Coronary artery (tissue), 2 donors: ENCODE results near the gene COL18A1.

Source experiments
- DNase-seq: peaks from one replicate; pipeline ENCODE4 v3.0.0-alpha.2; 2017; ENCODE audit warnings: low spot score
- H3K27ac ChIP-seq, 2 donors: fragments of 200-600 bp; sonication (generic); one replicate each; pipeline ENCODE4 v1.5.1; 2016 to 2019
- H3K4me3 ChIP-seq: fragments of 200-600 bp; sonication (generic); 2 replicates; pipeline ENCODE4 v1.5.1; 2016; ENCODE audit warnings: mild to moderate bottlenecking, moderate library complexity
- TF ChIP-seq, protein P1 (sequence below): fragments of 200-600 bp; sonication (generic); IDR thresholded peaks from one replicate; pipeline ENCODE4 v1.5.1; 2019; ENCODE audit warnings: antibody characterized with exemption

COL18A1 gene

DNA sequence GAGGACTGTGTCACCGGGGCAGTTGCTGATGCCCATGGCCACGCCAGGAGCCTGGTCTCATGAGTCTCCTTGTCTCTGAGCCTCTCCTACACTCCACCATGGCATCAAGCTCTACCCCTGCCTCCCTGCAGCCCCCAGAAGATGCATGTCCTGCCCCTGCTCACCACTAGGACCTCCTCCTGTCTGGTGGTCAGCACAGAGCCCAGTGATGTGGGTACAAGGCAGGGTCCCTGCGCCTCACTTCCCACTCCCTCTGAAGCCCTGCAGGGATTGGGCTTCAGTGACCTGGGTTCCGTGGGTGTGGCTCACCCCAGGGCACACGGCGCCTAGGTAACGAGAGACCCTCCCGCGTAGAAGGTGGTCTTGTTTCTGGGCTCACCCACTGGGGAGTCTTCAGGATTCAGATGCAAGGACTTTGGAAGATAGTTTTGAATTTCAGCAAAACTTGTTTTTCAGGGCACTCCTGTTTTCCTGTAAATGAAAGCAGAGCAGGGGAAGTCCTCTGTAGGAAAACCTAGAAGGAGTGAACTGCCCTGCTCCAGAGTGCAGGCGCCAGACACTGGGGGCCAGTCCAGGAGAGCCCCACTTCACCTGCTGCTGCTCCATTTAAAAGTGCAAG is 2.8 kb downstream of the COL18A1 start:
- TF ChIP-seq, protein P1, sequence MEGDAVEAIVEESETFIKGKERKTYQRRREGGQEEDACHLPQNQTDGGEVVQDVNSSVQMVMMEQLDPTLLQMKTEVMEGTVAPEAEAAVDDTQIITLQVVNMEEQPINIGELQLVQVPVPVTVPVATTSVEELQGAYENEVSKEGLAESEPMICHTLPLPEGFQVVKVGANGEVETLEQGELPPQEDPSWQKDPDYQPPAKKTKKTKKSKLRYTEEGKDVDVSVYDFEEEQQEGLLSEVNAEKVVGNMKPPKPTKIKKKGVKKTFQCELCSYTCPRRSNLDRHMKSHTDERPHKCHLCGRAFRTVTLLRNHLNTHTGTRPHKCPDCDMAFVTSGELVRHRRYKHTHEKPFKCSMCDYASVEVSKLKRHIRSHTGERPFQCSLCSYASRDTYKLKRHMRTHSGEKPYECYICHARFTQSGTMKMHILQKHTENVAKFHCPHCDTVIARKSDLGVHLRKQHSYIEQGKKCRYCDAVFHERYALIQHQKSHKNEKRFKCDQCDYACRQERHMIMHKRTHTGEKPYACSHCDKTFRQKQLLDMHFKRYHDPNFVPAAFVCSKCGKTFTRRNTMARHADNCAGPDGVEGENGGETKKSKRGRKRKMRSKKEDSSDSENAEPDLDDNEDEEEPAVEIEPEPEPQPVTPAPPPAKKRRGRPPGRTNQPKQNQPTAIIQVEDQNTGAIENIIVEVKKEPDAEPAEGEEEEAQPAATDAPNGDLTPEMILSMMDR, result no peak
- DNase-seq, result no peak
- H3K27ac ChIP-seq, result peak overlapping the region; percentile 88 to 98

DNA sequence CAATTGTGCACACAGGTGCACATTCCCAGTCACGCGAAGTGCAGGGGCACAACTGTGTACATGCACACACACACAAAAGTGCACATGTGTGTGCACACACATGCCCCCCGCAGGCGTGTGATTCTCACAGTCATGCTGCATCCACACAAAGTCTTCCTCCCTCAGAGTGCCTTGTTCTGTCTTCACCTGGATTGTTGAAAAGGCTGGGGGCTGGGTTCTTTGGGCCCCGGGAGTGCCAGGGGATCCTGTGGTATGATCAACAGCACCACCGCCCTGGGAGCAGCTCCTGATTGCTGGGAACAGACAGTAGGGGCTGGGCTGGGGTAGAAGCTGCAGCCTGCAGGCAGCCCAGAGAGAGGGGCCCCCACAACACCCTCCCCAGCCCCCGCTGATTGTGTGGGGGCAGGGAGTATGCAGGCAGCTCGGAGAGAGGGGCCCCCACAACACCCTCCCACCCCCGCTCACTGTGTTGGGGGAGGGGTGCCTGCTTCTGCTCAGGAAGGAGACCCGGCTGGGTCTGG is 3.4 kb downstream of the COL18A1 start:
- peak overlapping the region; percentile 88 to 98 for H3K27ac ChIP-seq
- TF ChIP-seq, protein P1, result no peak
- H3K4me3 ChIP-seq, result peak overlapping the region; percentile 54
- no peak for DNase-seq

More for the DNA sequence above, 2.8 kb downstream of the COL18A1 start:
- peak overlapping the region; percentile 96 for H3K4me3 ChIP-seq

DNA sequence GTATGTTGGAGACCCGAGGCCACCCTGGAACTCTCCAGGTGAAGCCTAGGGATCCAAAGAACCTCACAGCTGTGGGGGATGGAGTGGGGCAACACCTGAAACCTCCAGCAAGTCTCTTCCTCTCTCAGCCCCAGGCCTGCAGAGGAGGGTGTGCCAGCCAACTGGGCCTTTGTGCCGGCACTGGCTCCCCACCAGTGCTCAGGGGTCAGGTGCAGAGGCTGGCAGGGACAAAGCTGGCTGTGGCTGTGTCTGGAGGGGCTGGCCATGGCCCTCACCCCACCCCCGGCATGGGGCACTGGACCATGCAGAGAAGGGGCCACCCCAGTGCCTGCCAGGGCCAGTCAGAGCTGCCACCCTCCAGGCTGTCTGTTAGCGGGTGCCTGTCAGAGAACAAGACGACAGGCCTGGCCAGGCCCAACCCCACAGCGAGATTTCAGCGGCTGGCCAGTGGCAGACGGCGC is 3.9 kb downstream of the COL18A1 start:
- Histone ChIP-seq H3K4me3 (peak overlapping the region; percentile 54), H3K27ac (peak overlapping the region; percentile 88 to 98)
- TF ChIP-seq, protein P1, result no peak
- no peak for DNase-seq

DNA sequence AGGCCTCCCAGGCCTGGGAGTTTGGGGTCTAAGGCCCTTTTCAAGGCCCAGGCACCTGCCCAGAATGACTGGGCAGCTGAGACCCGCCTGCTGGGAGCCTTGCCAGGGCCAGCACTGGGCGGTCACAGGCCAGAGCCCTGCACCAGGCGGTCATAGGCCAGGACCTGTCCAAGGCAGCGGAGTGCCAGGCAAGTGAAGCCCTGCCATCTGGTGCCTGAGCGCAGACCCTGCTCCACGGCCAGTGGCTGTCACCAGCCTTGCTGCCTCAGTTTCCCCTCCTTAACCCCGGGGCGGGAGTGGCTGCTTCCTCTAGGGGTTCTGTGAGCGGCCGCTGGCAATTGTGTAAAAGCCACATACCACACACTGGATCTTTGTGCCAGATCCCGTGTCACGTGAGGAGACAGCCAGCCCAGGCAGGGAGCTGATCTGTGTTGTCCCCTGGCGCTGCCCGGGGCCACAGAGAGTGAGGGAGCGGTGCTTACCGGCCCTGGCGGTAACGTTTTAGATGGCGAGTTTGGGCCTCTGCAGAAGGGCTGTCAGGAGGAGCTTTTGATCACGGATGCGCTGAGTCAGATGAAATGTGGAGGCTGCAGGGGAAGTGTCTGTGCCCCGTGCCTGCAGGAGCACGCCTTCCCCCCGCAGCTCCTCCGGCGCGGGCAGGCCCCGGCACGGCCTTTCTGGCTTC is 4.6 kb downstream of the COL18A1 start:
- DNase-seq, result no peak
- H3K27ac ChIP-seq, result peak overlapping the region; percentile 88 to 98
- peak overlapping the region; percentile 54 for H3K4me3 ChIP-seq
- TF ChIP-seq, protein P1, result no peak

DNA sequence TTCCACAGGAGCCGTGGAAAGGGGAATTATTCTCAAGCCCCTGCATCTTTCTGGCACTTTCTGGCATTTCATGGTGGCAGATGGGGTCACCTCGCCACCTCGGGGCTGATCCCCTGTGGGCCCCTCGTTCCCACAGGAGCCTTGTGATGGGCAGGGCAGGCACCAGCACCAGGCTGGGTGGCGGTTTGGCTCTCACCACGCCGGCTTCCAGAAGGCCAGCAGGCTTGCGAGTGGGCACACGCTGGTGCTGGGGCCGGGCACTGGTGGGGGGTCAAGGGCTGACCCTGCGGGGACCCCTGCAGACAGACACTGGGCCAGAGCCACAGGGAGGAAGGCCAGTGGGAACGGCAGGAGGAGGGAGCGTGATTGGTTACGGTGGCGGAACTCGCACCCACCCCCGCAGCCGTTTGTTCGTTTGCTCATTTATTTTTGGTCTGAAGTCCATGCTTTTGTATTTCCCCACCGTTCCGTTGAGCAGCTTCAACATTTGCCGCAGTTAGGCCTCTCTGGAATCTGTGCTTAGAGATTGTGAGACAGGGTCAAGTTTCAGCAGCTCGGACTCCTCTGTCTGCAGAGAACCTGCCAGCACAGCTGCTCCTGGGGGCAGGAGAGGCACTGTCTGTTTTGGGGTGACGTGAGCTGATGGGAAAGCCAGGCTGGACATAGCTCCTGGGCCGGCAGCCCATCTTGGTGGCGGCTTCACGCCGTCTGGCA is 5.3 kb downstream of the COL18A1 start:
- TF ChIP-seq, protein P1, result no peak
- DNase-seq, result no peak
- peak overlapping the region; percentile 88 to 98 for H3K27ac ChIP-seq
- H3K4me3 ChIP-seq, result peak overlapping the region; percentile 54

DNA sequence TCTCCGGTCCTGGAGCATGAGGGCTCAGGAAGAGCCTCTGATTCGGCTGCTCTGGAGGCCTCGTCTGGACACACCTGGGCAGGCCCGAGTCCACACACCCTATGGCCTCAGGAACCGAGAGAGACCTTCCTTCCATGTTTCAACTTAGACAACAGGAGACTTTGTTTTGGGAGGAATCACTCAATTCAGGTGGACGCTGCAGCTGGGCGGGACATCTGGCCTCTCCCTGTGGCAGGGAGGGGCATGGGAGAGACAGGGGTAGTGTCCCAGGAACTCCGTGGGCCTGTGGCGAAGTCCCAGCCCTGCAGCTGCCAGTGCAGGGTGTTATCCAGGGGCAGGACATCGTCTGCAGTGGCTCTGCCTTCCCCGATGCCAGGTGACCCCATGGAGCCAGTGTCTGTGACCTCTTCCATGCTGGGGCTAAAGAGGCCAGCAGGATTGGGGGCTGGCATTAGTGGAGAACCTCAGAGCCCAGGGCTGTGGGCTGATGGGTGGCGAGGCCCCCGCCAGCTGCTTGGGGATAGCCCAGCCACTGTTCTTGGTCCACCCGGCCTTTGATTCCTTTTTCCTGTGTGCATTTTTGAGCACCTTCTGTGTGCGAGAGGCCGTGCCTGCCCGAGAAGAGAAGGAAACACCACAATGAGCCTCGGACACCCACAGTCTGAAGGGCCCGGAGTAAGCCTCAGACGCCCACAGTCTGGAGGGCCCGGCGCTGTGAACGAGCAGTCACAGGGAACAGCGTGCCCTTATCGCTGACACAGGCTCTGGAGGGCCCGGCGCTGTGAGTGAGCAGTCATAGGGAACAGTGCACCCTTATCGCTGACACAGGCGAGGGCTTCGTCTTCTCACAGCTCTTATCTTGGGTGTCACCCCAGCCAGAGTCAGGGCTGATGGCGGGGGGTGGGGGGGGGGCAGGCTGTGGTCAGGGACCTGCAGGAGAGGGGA is 6.2 kb downstream of the COL18A1 start:
- TF ChIP-seq, protein P1, result no peak
- Histone ChIP-seq H3K4me3 (peak overlapping the region; percentile 54), H3K27ac (peak overlapping the region; percentile 88 to 98)
- DNase-seq, result no peak
